IPS DF 6.9 (cell line): Measurements from ENCODE around the gene COMMD10.

Experiments used
- DNase-seq: peaks from one replicate; pipeline ENCODE4 v3.0.0-alpha.2; 2013; ENCODE audit warnings: low read depth, low spot score
- H3K27ac ChIP-seq: one replicate; pipeline ENCODE4 v1.5.1; 2013; ENCODE audit warnings: low read length, control low read depth
- H3K27me3 ChIP-seq: 2 replicates; pipeline ENCODE4 v1.6.1; 2013; ENCODE audit warnings: mild to moderate bottlenecking, low read length; ENCODE audit not compliant: control insufficient read depth, insufficient read depth
- H3K36me3 ChIP-seq: 2 replicates; pipeline ENCODE4 v1.6.1; 2013; ENCODE audit warnings: low read length; ENCODE audit not compliant: control insufficient read depth, insufficient read depth
- H3K4me1 ChIP-seq: 2 replicates; pipeline ENCODE4 v1.6.1; 2013; ENCODE audit warnings: low read length; ENCODE audit not compliant: control insufficient read depth, insufficient read depth
- H3K4me3 ChIP-seq: 2 replicates; pipeline ENCODE4 v1.5.1; 2013; ENCODE audit warnings: mild to moderate bottlenecking, low read length
- H3K9me3 ChIP-seq: 2 replicates; pipeline ENCODE4 v1.6.1; 2013; ENCODE audit warnings: low read length, inconsistent platforms; ENCODE audit not compliant: control insufficient read depth, insufficient read depth
- WGBS: extraction: QIAGEN DNeasy Blood & Tissue Kit; methylation state at CpG from one replicate; pipeline ENCODE4 v1.1.7; 2013; ENCODE audit warnings: mixed read lengths, missing lambda C conversion rate; ENCODE audit not compliant: insufficient read length, insufficient coverage; 5-methylcytosine and 5-hydroxymethylcytosine counted together

The COMMD10 gene

DNA sequence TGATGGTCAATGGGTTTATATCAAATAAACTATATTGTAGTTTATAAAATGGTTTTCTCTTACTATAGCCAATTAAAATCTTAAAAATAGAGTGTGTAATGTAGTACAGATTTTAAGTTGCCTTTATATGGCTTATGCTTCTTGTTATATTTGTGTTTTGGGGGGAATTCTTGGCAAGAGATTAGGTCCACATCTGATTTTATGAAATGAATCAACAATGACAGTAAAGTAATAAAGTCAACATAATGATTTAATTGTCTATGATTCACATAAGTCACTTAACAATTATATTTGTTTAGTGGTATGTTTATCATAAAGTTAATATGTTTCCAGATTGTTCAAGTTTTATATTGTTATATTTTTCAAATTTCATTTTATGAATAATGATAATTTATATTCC, 164.8 kb downstream of the COMMD10 start:
- no peak overlapping the region for H3K27ac ChIP-seq
- no peaks in the 10 kb centered on the region for H3K36me3 ChIP-seq
- no peaks in the 10 kb centered on the region for H3K4me1 ChIP-seq
- H3K9me3 ChIP-seq, result no peaks in the 10 kb centered on the region
- no peak for DNase-seq
- no peaks in the 10 kb centered on the region for H3K27me3 ChIP-seq
- no peak overlapping the region for H3K4me3 ChIP-seq

DNA sequence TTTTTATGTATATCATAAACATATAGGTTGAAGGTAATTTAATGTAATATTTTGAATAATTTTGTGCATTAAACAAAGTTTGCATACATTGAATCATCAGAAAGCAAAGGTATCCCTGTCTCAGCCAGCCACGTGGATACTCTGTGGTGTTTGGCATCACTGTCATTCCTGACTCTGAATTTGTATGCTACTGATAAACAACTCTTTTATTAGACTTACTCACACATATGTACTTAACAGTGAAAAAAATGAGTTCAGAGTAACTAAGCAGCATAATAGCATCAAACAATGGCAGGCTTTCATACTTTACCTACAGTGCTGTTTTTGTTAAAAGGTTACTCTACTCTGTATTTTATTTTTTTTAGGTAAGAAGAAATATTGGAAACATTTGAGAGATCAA, 171.9 kb downstream of the COMMD10 start:
- H3K36me3 ChIP-seq, result no peaks in the 10 kb centered on the region
- H3K4me3 ChIP-seq, result no peak overlapping the region
- no peaks in the 10 kb centered on the region for H3K9me3 ChIP-seq
- H3K4me1 ChIP-seq, result no peaks in the 10 kb centered on the region
- H3K27ac ChIP-seq, result no peak overlapping the region
- H3K27me3 ChIP-seq, result no peaks in the 10 kb centered on the region
- DNase-seq, result no peak
- WGBS, result no CpG with 5 or more reads among the region's 1 CpG

DNA sequence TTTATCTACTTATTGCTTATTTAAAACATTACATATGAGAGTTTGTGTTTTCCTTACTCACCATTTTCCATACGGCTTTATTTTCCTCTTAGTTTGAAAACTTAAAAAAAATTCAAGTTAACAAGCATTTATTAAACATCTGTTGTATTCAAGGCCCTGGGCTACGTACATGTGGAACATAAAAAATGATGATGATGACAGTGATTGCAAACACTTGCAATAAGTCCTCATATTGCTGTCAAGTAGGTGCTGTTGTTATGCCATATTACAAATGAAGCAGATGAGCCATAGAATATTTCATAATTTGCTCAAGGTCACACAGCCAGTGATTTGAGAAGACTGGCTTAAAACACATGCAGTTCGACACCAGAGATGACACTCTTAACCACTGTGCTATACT, 180.6 kb downstream of the COMMD10 start:
- Histone ChIP-seq H3K36me3 (no peaks in the 10 kb centered on the region), H3K27ac (no peak overlapping the region), H3K9me3 (no peaks in the 10 kb centered on the region), H3K4me1 (no peaks in the 10 kb centered on the region), H3K4me3 (no peak overlapping the region), H3K27me3 (no peaks in the 10 kb centered on the region)
- no peak for DNase-seq
- no CpG with 5 or more reads among the region's 3 CpGs for WGBS

DNA sequence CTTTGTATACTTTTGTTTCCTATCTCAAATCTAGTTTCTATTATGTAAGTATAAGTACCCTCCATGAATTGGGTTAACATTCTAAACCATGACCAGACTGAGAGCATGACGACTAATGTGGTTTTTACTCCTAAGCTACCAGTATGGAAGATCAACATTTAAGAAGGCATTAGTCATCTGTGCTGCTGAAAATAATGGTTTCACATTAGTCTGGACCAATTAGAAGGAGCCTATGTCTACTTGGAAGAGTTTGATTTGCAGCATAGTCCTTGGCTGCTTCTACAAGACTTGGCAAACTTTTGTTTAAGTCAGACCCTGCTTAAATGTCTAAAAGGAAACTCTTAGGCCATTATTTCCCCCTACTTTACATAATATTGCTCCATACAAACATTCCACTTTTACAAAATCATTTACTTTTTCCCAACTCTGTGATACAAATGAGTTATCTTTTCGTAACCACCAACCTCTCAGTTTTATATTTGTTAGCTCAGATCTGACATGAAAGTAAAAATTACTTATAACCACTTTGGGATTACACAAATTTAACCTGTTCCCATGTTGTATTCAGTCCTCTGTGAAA, 186.7 kb downstream of the COMMD10 start:
- DNase-seq, result no peak
- Histone ChIP-seq H3K4me3 (no peak overlapping the region), H3K36me3 (no peaks in the 10 kb centered on the region), H3K27me3 (no peaks in the 10 kb centered on the region), H3K27ac (no peak overlapping the region), H3K4me1 (no peaks in the 10 kb centered on the region), H3K9me3 (no peaks in the 10 kb centered on the region)
- 100% methylated on average over 1 of the region's 2 CpGs for WGBS

DNA sequence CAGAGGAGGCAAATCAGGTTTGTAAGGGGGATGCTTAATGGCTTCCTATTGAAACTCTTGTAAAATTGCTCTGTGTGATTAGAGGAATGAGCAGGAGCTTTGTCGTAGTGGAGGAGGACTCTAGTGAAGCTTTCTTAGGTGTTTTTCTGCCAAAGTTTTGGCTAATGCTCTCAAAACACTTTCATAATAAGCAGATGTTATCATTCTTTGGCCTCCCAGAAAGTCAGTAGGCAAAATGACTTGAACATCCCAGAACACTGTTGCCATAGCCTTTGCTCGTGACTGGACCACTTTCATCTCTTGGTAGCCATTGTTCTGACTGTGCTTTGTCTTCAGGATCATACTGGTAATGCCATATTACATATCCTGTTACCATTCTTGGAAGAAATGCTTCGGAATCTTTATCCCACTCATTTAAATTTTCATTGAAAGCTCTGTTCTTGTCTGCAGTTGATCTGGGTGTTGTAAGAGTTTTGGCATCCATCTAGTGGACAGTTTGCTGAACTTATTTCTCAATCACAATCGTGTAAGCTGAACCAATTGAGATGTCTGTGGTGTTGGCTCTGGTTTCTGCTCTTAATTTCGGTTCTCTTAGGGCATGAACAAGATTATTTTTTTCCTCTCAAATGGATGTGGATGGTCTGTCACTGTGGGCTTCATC, 187.6 kb downstream of the COMMD10 start:
- no peaks in the 10 kb centered on the region for H3K36me3 ChIP-seq
- H3K27me3 ChIP-seq, result no peaks in the 10 kb centered on the region
- no peak for DNase-seq
- WGBS, result no CpG with 5 or more reads among the region's 5 CpGs
- H3K27ac ChIP-seq, result no peak overlapping the region
- H3K9me3 ChIP-seq, result no peaks in the 10 kb centered on the region
- H3K4me1 ChIP-seq, result no peaks in the 10 kb centered on the region
- no peak overlapping the region for H3K4me3 ChIP-seq

DNA sequence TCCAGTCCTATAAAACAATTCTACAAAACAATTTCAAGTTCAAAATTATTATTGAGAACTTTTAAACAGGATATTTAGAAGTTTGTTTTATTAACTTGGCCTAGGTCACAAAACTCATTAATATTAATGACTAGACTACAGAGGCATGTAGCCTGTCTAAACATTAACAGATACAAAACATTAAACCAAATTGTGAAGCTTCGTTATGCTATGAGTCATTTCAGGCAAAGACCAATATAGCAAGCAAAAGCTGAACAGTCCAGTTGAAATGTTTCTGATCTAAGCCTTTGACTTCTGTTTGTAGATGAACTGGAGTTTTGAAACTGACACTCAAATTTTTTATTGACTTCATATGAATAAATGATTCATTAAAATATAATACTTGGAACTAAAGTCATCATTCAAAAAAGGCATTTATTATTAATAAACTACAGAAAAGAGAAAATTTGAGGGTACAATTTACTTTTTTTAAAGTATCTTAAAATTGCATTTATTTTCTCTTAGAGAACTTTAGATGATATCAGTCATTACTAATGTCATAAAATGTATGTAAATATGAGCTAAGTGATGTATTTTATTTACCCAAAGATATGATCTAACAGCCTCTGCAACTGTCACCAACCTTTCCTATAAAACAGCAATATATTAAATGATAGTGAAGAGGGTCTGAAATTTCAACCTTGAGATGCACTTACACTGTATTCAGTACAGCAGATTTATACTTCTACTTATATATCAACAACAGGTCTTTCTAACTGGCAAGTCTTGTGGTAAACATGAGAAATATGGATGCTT, 188.8 kb downstream of the COMMD10 start:
- no CpG with 5 or more reads among the region's 1 CpG for WGBS
- Histone ChIP-seq H3K27me3 (no peaks in the 10 kb centered on the region), H3K36me3 (no peaks in the 10 kb centered on the region), H3K4me3 (no peak overlapping the region), H3K27ac (no peak overlapping the region), H3K9me3 (no peaks in the 10 kb centered on the region), H3K4me1 (no peaks in the 10 kb centered on the region)
- DNase-seq, result no peak

DNA sequence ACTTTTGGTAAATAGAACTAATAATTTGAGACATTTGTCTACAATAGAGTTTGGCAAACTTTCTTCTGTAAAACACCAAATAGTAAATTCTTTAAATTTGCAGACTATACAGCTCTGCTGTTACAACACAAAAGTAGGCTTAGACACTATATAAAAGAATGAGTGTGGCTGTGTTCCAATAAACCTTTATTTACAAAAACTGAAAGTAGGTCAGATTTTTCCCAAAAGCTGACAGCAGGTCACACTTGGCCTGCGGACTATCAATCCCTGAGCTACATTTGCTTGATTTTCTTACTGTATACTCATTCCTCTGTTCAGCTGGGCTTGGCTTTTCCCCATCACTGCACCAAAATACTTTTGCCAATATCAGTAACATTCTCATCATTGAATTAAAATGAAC, 189.4 kb downstream of the COMMD10 start:
- no peaks in the 10 kb centered on the region for H3K27me3 ChIP-seq
- no peaks in the 10 kb centered on the region for H3K36me3 ChIP-seq
- DNase-seq, result no peak
- WGBS, result no CpG with 5 or more reads among the region's 1 CpG
- no peaks in the 10 kb centered on the region for H3K4me1 ChIP-seq
- H3K4me3 ChIP-seq, result no peak overlapping the region
- no peak overlapping the region for H3K27ac ChIP-seq
- no peaks in the 10 kb centered on the region for H3K9me3 ChIP-seq

DNA sequence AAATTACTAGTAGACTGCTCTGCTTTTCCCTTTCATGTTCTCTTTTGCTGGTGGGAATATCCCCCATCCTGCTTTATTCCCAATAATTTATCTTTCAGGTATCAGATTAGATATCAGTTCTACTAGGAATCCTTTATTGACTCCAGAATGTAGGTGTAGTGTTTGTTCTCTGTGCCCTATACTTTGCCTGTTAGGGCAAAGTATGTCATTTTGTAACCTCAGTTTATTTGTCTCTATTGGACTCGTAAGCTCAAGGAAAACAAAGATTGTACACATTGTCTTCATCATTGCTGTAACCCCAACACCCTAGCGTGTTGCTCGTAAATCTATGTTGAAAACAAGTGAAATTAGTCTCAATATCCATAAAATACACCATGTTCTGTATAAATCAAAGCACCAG, 190.5 kb downstream of the COMMD10 start:
- no CpG with 5 or more reads among the region's 3 CpGs for whole genome bisulfite sequencing
- no peaks in the 10 kb centered on the region for H3K36me3 ChIP-seq
- no peak for DNase-seq
- no peak overlapping the region for H3K27ac ChIP-seq
- H3K27me3 ChIP-seq, result no peaks in the 10 kb centered on the region
- no peaks in the 10 kb centered on the region for H3K4me1 ChIP-seq
- no peaks in the 10 kb centered on the region for H3K9me3 ChIP-seq
- no peak overlapping the region for H3K4me3 ChIP-seq

DNA sequence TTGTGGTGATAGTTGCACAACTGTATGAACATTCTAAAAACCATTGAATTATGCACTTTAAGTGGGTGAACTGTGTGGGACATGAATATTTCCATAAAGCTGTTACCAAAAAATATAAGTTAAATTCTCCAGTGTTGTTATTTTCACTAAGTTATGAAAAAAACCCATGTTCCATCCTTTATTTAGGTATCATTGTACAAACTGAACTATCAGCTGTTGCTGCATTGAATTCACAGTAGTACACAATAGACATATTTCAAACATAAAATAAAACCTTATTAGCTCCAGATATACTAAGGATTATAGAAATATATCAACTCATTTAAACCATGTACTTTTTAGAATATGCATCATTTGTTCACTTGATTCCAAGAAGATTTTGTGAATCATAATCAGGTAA, 192.1 kb downstream of the COMMD10 start:
- Histone ChIP-seq H3K27ac (no peak overlapping the region), H3K36me3 (no peaks in the 10 kb centered on the region), H3K27me3 (no peaks in the 10 kb centered on the region), H3K4me1 (no peaks in the 10 kb centered on the region), H3K4me3 (no peak overlapping the region), H3K9me3 (no peaks in the 10 kb centered on the region)
- no peak for DNase-seq

DNA sequence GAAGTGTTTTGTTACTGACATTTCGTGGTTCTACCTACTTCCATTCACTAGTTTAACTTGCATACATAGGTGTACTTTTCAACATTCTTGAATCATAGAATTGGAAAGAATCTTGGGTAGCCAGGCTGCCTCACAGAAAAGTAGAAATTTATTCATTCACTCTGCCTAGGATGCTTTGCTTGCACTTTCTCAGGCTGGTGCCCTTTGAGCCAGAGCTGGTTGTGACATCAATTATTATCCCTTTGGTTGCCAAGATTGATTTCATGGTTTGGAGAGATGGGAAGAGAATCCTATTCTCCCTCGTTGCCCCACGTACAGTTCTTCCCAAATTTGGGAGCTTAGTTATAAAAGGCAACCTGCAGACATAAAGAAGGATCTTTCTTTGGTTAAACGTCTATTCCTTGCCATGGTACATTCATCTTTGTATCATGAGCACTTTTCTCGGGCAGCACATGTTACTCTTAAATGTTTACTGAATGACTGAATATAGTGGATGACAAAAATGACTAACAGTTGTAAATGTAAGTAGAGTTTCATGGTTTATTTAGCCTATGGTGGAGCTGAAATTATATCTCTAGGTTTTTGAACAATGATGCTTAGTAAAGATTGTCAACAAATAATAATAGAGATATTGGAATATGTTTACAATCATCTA, 195.5 kb downstream of the COMMD10 start:
- Histone ChIP-seq H3K4me3 (no peak overlapping the region), H3K9me3 (no peaks in the 10 kb centered on the region), H3K36me3 (no peaks in the 10 kb centered on the region), H3K4me1 (no peaks in the 10 kb centered on the region), H3K27me3 (no peaks in the 10 kb centered on the region), H3K27ac (no peak overlapping the region)
- no CpG with 5 or more reads among the region's 5 CpGs for WGBS
- no peak for DNase-seq
